ENCODE data around the gene SP5. TPM values are rescaled to one million over a fixed set of nuclear protein-coding genes. Genes with fewer than 3 reads are reported as not detected.

The SP5 gene
- total RNA-seq, 2 donors from 2014 or later = 60.3 to 103 TPM

DNA sequence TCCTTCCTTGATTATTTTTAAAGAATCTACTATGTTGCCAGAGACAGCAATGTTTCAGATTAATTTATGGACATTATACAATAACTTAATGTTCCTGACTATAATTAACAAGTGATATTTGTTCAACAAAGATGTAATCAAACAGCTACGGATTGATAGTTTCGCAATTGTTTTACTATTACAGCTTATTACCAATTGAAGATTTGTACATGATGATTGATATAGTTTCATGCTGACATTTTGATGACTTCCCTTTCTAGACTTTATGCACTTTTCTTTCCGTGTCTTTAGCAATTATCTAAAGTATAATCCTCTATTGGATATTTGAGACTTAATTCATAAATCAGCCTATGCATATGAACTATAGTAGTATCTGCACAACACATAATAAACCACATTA is 6.5 kb downstream of the SP5 start:
- TF ChIP-seq, protein P1, sequence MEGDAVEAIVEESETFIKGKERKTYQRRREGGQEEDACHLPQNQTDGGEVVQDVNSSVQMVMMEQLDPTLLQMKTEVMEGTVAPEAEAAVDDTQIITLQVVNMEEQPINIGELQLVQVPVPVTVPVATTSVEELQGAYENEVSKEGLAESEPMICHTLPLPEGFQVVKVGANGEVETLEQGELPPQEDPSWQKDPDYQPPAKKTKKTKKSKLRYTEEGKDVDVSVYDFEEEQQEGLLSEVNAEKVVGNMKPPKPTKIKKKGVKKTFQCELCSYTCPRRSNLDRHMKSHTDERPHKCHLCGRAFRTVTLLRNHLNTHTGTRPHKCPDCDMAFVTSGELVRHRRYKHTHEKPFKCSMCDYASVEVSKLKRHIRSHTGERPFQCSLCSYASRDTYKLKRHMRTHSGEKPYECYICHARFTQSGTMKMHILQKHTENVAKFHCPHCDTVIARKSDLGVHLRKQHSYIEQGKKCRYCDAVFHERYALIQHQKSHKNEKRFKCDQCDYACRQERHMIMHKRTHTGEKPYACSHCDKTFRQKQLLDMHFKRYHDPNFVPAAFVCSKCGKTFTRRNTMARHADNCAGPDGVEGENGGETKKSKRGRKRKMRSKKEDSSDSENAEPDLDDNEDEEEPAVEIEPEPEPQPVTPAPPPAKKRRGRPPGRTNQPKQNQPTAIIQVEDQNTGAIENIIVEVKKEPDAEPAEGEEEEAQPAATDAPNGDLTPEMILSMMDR (conservative IDR thresholded peaks at IDR 0.05) = no peak
- H3K27ac ChIP-seq (ENCODE audit: low read depth, low read length) = no peak overlapping the region
- Mint-ChIP-seq H3K9me3 (no peaks in the 10 kb centered on the region), H3K36me3 (ENCODE audit: low read depth) (peaks cover 37% of the 10 kb centered on the region), H3K4me1 (peaks cover 9% of the 10 kb centered on the region), H3K4me3 (no peak overlapping the region), H3K27ac (no peak overlapping the region), H3K27me3 (ENCODE audit: insufficient read depth) (peaks cover 16% of the 10 kb centered on the region)
- no peaks in the 10 kb centered on the region for H3K27me3 ChIP-seq (ENCODE audit: control insufficient read depth, insufficient read depth, low read length, poor library complexity, severe bottlenecking)
- H3K36me3 ChIP-seq (ENCODE audit: control insufficient read depth, insufficient read depth, low read length) = peaks cover 12% of the 10 kb centered on the region
- no peak overlapping the region for H3K4me3 ChIP-seq (ENCODE audit: low read length)
- DNase-seq = no peak
- peaks cover 4% of the 10 kb centered on the region for H3K4me1 ChIP-seq (ENCODE audit: control insufficient read depth, insufficient read depth, low read length)
- WGBS, 2 experiments (ENCODE audit: insufficient coverage in 1 of 2, insufficient read length in 1 of 2) = 100% methylated on average over 2 to 3 of the region's 3 CpGs
- H3K9me3 ChIP-seq (ENCODE audit: control insufficient read depth, low read length) = no peaks in the 10 kb centered on the region
- no peak overlapping the region for H3K9ac ChIP-seq (ENCODE audit: extremely low read depth, low read length, poor library complexity, severe bottlenecking)

DNA sequence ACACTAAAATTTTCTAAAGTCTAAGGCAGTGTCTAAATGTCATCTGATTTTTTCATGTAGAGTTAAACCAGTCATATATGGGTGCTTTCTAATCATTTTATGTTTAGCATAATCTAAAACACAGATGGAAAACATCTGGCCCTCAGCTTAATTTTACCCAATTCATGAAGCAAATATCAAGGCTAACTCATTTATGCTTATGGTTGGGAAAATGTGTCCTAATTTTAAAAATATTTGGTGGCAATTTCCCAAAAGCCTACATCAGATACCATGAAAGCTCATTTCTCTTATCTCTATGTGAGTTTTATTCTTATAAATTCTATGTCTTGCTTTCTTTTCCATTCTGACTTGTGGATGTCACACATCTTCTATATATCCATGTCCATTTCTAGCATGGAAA is 7.2 kb downstream of the SP5 start:
- Histone ChIP-seq H3K27me3 (ENCODE audit: control insufficient read depth, insufficient read depth, low read length, poor library complexity, severe bottlenecking) (no peaks in the 10 kb centered on the region), H3K4me1 (ENCODE audit: control insufficient read depth, insufficient read depth, low read length) (peaks cover 4% of the 10 kb centered on the region), H3K9ac (ENCODE audit: extremely low read depth, low read length, poor library complexity, severe bottlenecking) (no peak overlapping the region), H3K9me3 (ENCODE audit: control insufficient read depth, low read length) (no peaks in the 10 kb centered on the region), H3K4me3 (ENCODE audit: low read length) (no peak overlapping the region), H3K36me3 (ENCODE audit: control insufficient read depth, insufficient read depth, low read length) (peaks cover 12% of the 10 kb centered on the region), H3K27ac (ENCODE audit: low read depth, low read length) (no peak overlapping the region)
- Mint-ChIP-seq H3K36me3 (ENCODE audit: low read depth) (peaks cover 33% of the 10 kb centered on the region), H3K9me3 (no peaks in the 10 kb centered on the region), H3K4me1 (peaks cover 9% of the 10 kb centered on the region), H3K27ac (no peak overlapping the region), H3K4me3 (no peak overlapping the region), H3K27me3 (ENCODE audit: insufficient read depth) (peaks cover 12% of the 10 kb centered on the region)
- DNase-seq = no peak
- TF ChIP-seq, protein P1 (conservative IDR thresholded peaks at IDR 0.05) = no peak

DNA sequence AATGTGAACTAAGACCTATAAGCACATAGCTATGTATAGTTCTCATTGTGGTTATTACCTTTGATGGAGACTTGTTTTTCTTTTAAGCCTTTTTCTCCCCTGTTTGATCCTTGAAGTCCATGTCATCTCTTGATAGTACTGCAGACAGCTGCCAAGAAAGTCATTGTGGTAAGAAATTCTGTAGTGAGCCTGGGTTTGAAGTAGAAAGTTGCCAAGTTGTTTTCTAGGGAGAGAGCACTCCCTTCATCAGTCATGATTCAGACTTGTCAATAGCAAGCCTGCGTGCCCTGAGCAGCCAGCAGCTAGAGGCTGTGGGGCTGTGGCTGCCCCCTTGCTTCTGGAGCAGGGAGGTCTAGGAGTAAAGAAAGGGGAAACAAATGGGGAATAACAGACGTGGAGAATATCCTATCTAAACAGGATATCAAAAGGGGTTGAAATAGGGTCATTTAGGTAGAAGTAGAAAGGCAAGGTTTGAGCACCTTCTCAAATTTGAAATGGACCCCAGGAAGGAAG is 8.4 kb downstream of the SP5 start:
- peaks cover 1% of the 10 kb centered on the region for H3K27me3 Mint-ChIP-seq (ENCODE audit: insufficient read depth)
- TF ChIP-seq, protein P1 (conservative IDR thresholded peaks at IDR 0.05) = peak; percentile 59
- peaks cover 12% of the 10 kb centered on the region for H3K36me3 ChIP-seq (ENCODE audit: control insufficient read depth, insufficient read depth, low read length)
- H3K9me3 Mint-ChIP-seq = peaks cover 1% of the 10 kb centered on the region
- no peak overlapping the region for H3K4me3 Mint-ChIP-seq
- H3K27me3 ChIP-seq (ENCODE audit: control insufficient read depth, insufficient read depth, low read length, poor library complexity, severe bottlenecking) = no peaks in the 10 kb centered on the region
- peaks cover 29% of the 10 kb centered on the region for H3K36me3 Mint-ChIP-seq (ENCODE audit: low read depth)
- no peak overlapping the region for H3K27ac Mint-ChIP-seq
- DNase-seq = peak; percentile 71
- H3K9me3 ChIP-seq (ENCODE audit: control insufficient read depth, low read length) = no peaks in the 10 kb centered on the region
- H3K4me1 ChIP-seq (ENCODE audit: control insufficient read depth, insufficient read depth, low read length) = peaks cover 4% of the 10 kb centered on the region
- no peak overlapping the region for H3K4me3 ChIP-seq (ENCODE audit: low read length)
- 57 to 65% methylated on average over 1 to 2 of the region's 2 CpGs for WGBS, 2 experiments (ENCODE audit: insufficient coverage in 1 of 2, insufficient read length in 1 of 2)
- no peak overlapping the region for H3K27ac ChIP-seq (ENCODE audit: low read depth, low read length)
- H3K4me1 Mint-ChIP-seq = peaks cover 9% of the 10 kb centered on the region
- no peak overlapping the region for H3K9ac ChIP-seq (ENCODE audit: extremely low read depth, low read length, poor library complexity, severe bottlenecking)

Measured in endodermal cell (in vitro differentiated cells).